Fibroblast of skin of abdomen (primary cell): ENCODE measurements around the gene NUP133.
"Not testable (repeated sequence)": the region's sequence is repeated elsewhere in the genome, so short reads cannot be mapped to it uniquely, and the experiment has no call there.

Experiments used
- DNase-seq: peaks from one replicate; pipeline ENCODE4 v3.0.0-alpha.2; 2013

NUP133 gene

DNA sequence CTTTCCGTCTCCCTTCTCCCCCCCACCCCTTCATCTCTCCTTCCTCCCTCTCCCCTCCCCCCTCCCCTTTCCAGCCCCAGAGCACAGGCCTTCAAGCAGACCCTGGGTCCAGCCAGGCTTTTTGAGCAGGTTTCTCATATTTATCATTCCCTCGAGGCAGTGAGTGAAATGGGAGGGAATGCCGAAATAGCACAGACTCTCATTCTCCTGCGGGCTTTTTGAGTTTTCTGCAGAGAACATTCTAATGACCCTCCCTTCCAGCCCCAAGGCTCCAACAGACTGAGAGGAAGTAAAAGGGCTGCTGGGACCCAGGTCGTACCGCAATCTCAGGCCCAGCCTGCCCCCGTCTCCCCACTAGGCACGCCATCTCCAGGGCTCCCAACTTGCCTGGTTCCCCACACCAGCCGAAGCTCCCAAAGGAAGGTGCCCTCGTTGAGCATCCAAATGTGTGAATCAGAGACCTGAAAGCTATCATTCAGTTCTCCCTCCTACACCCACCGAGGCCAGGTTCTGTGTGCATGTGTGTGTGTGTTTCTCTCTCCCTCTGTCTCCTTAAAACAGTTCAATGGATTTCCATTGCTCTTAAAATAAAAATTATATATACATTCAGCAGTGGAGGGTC is 96.6 kb downstream of the NUP133 start:
- no peak for DNase-seq

DNA sequence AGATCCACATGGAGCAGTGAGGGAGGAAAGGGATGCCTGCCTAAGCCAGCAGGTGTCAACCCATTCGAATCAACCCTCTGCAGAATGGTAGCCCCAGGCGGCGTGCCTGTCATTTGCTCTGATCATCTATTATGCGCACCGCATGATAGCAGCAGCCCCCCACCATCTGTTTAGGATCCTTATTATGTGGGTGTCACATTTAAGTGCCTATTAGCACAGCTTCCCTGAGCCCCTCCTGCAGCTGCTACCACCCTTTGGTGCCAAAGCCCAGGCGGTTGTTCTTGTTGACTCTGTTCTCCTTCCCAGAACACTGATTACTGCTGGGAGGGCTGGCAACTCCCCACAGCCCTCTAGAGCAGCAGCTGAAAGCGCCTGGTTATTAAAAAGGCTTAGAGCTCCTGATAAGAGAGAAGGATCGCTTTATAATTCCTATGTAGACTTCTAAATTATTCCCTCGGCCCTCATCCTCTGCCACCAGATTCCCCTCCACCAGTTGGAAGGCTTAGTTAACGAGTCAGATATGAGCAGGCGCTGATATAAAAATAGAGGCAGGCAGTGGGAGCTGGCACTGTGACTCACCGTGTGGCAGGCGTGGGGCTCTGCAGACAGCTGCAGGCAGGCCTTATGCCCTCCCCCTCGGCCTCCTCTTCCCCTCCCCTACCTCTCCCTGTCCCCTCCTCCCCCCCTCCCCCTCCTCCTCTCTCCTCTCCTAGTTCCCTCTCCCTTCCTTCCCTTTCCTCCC is 97.3 kb downstream of the NUP133 start:
- DNase-seq: peak; percentile 45

DNA sequence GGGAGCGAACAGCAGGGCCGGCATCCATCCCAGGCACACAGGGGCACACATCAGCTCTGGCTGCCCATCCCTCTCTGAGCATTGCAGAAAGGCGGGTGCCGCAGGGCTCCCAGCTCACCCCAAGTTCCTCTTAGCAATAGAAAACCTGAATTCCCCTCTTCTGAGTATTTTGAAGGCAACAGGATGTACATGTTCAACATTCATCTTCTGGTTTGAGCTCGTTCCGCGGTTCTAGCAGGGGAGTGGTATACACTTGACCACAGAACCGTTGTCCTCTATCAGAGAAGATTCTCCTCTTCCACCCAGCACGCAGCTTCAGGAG is 97.8 kb downstream of the NUP133 start:
- DNase-seq: no peak

DNA sequence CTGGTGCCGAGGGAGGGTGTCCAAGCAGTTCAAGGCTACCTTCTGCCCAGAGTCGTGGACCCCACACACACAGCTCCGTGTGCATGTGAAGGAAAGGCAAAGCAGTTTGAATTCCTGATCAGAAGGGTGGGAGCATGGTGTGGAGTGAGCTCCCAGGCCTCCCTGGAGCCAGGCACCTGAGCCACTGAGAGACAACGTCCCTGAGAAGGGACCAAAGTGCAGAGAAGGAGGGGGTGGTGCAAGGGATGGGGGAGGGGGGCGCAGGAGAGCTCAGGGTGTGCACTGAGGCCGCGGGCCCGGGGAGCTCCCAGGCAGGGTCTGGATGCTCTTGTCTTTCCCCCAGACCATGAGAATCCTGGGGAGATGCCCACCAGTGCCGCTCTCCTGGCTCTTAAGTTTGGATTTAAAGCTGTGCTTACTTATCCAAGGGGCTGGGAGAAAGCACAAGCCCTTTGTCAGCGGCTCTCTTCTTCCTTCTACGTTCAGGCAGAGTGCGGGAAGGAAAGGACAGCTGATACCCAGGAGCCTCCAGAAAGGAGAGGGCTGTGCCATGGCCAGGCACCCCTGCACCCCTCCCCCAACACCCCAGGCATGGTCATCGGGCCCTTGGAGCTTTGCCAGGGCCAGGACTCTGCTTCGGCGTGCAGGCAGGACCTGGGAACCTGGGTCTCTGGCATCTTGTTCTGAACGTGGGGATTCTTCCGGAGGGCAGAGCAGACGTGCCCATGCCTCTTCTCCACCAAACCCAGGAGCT is 98.3 kb downstream of the NUP133 start:
- DNase-seq: no peak

DNA sequence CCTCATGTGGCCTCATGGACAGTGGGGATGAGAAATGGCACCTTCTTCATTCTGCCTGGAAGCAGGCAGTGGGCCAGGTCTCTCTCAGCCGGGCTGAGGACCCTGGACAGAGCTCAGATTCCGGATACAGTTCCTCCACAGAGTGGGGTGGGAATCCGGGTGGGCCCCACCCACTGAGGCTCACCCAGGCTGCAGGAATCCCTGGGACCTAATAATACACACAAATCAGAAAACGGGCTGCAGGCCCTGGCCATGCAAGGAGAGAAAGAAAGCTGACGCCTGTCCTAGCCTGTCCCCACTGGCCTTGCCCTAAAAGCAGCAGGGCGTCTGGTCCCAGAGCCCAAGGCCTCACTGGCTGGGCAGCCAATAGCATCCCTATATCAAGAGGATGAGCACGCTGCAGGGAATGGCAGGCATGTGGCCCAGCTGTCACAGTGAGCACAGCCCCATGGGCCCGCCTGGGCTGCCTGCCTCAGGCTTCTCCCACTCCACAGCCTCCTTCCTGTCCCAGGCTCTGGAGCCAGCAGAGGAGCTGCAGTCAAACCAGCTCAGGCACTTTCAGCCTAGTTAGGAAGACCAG is 99.6 kb downstream of the NUP133 start:
- peak; percentile 12 for DNase-seq

DNA sequence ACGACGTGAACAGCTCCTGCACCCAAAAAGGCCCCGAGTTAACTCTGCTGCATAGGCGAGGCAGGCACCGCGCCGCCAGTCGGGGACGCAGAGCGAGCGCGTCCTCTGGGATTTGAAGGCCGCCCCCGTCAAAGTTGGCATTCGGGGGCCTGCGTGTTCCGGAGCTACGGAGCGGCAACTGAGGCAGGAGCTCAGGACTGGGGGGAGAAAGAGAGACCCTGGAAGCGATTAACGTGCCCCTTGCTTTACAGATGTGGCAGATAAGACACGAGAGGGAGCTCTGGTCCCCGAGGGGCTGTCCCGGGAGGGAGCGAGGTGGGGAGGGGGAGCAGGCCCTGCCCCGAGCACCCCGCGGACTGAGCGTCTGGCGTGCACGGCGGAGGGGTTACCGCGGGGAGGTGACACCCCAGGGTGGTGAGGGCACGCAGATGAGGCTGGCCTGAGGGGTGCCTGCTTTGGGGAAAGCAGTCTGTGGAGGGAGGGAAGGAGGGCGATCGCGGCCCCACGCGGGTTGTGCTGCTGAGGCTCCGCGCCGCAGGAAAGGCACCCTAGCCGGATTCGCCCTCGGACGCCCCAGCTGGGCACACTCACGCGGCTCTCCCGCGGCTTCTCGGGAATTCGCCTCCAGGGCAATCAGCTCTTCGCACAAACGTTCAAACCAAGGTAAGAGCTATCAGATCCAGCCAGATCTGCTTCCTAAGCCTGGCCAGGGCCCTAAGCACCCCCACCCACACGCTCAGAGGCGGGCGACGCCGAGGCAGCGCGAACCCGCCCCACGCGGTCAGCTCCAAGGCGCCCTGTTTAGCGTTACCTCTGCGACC is 100.7 kb downstream of the NUP133 start:
- DNase-seq: no peak

DNA sequence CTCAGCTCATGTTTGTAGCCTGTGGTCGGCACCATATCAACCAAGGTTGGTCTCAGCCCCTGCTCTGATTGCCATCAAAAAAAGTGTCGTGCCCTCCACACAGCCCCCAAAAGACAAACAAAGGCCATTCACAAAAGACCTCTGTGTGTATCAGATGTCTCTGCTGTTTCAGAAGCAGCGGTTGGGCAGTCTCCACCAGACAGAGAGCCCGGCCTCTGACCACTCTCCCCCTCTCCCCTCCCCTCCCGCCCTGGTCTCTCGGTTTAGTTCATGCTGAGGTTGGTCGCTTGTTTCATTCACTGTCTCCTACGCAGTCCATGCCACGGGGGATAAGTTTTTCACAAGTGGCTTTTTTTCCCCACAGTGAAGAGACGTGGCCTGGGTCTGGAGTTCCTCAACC is 101.3 kb downstream of the NUP133 start:
- DNase-seq: no peak

DNA sequence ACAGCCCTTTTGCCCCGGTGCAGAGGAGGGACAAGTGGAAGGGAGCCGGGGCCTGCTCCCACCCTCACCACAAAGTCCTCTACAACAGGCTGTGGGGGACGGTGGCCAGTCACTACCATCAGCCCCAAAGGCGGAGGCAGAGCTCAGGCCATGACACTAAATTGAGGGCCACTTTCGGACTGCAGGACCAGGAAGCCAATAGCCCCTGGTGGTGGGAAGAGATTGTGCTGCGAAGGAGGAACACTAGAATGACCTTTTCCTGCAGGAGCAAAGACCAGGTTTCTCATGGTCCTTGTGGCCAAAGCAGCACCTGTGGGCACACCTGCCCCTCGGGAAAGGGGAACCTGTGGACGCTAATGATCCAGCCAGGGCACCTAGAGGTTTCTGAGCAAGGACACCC is 104.6 kb downstream of the NUP133 start:
- DNase-seq: no peak

DNA sequence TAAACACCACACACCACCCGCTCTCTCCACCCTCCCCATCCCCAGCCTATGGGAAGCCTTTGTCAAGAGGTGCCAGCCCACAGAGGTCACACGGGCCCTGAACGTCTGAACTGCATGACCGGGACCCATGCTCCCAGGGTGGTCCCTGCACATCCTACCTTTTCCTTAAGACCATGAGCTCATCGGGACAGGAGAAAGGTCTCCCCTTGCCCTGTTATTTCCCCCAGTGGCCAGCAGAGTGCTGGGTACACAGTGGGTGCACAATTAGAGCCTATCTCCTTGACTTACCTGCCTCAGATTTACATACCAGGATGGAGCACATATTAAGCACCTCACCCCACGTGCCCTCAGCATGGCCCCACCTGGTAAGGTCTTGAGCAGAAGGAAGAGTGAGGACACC is 105.1 kb downstream of the NUP133 start:
- DNase-seq: no peak

DNA sequence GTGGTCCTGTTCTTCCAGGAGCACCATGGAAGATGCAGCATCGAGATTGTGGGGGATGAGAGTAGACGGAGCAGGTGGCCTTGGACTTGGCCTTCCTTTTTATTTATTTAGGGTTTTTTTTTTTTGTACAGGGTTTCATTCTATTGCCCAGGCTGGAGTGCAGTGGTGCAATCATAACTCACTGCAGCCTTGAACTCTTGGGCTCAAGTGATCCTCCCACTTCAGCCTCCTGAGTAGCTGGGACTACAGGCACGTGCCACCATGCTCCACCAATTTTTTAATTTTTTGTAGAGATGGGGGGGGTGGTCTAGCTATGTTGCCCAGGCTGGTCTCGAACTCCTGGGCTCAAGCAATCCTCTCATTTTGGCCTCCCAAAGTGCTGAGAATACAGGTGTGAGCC is 105.8 kb downstream of the NUP133 start:
- DNase-seq: not testable (repeated sequence)

DNA sequence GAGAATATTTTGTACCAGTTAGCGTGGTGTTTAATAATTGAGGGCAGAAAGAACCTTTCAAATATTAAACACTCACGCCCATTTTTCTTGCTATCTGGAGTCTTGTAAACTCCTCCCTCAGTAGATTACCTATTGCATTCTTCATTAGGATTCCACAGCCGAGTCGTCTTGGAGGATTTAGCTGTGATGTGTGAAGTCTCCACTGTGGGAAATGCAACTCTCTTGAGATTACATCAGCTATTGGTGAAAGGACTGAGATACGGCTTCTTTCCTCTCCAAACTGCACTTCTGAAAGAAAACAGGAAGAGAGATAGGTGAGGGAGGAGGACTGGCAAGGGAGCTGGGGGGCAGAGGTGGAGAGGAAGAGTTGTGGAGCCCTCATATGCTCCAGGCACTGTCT is 110.4 kb downstream of the NUP133 start:
- DNase-seq: no peak

DNA sequence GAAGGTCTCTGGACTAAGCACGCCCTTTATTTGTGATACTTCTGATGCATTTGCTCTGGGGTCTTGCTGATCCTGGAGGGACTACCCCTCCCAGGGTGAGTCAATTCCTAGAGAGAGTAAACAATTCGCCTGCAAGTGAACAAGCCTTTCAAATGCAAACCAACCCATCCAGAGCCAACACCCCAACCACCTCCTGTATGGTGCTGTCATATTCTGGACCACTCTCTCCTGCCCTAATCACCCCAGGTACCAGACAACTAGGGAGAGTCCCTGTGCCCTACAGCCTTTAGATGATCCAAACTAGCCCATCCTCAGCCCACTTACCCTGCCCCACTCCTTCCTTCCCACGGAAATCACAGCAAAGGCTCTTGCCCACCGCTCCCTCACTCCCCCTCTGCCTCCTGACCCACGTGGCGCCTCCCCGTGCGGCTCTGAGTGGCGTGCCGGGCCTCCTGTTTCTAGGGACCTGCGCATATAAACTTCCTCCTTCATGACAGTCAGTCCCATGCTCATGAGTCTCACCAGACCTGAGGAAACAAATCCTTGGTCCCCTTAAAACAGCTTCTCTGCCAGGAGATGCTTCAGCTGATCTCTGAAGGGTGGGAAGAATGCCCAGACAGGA is 111.4 kb downstream of the NUP133 start:
- DNase-seq: no peak

DNA sequence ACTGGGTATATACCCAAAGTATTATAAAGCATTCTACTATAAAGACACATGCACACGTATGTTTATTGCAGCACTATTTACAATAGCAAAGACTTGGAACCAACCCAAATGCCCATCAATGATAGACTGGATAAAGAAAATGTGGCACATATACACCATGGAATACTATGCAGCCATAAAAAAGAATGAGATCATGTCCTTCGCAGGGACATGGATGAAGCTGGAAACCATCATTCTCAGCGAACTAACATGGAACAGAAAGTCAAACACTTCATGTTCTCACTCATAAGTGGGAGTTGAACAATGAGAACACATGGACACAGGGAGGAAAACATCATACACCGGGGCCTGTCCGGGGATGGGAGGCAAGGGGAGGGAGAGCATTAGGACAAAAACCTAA is 113.6 kb downstream of the NUP133 start:
- DNase-seq: not testable (repeated sequence)

DNA sequence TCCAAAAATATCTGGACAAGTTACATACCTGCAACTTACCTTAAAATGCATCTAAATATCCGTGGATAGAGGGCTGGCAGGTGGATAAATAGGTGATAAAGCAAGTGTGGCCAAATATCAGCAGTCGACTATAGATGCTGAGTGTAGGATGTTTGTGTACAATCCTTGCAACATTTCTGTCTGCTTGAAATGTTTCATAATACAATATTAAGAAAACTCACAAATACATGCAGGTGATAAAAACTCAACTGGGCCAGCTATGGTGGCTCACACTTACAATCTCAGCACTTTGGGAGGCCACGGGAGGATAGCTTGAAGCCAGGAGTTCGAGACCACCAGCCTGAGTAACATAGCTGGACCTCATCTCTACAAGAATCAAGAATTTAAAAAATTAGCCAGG is 115.2 kb downstream of the NUP133 start:
- DNase-seq: no peak
